Measurements from ENCODE around the gene LILRA1.
"Not testable (repeated sequence)": the region's sequence is repeated elsewhere in the genome, so short reads cannot be mapped to it uniquely, and the experiment has no call there.

LILRA1 gene

DNA sequence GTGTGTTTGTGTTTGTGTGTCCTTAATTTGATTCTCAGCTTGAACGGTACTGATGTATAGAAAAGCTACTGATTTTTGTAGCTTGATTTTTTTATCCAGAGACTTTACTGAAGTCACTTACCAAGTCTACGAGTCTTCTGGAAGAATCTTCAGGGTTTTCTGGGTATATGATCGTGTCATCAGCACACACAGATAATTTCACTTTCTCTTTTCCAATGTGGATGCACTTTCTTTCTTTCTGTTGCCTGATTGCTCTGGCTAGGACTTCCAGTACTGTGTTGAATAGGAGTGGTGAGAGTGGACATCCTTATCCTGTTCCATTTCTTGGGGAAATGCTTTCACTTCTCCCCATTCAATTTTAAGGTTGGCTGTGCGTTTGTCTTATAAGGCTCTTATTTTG lies 29.0 kb downstream of the LILRA1 start:
- Mint-ChIP-seq H3K36me3 (ENCODE audit: low read depth) (no peaks in the 10 kb centered on the region), H3K27ac (no peak overlapping the region), H3K4me3 (no peak overlapping the region), H3K9me3 (peaks cover 74% of the 10 kb centered on the region), H3K27me3 (ENCODE audit: low read depth, poor library complexity) (peaks cover 3% of the 10 kb centered on the region), H3K4me1 (no peaks in the 10 kb centered on the region)
- DNase-seq, result no peak
- TF ChIP-seq, protein P1, sequence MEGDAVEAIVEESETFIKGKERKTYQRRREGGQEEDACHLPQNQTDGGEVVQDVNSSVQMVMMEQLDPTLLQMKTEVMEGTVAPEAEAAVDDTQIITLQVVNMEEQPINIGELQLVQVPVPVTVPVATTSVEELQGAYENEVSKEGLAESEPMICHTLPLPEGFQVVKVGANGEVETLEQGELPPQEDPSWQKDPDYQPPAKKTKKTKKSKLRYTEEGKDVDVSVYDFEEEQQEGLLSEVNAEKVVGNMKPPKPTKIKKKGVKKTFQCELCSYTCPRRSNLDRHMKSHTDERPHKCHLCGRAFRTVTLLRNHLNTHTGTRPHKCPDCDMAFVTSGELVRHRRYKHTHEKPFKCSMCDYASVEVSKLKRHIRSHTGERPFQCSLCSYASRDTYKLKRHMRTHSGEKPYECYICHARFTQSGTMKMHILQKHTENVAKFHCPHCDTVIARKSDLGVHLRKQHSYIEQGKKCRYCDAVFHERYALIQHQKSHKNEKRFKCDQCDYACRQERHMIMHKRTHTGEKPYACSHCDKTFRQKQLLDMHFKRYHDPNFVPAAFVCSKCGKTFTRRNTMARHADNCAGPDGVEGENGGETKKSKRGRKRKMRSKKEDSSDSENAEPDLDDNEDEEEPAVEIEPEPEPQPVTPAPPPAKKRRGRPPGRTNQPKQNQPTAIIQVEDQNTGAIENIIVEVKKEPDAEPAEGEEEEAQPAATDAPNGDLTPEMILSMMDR (IDR thresholded peaks at IDR 0.05), result no peak

DNA sequence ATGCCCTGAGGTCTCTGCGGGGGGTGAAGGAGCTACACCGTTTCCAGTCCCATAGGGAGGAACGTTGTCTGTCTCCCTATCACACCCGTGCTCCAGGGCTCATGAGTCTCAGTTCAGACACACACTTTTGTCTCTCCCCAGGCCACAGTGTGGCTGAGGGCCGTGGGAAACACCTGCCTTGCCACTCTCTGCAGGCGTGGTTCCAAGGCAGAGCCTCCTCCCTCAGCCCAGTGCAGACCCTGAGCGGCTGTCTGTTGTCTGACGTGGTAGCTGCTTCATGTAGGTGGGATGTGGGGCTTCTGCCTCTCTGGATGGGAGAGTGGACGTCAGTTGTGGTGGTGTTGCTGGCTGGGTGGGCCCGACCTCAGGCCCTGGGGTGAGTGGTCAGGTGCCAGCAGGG lies 30.8 kb downstream of the LILRA1 start:
- not testable (repeated sequence) for H3K27ac Mint-ChIP-seq; H3K27me3 Mint-ChIP-seq (ENCODE audit: low read depth, poor library complexity); H3K4me1 Mint-ChIP-seq; H3K4me3 Mint-ChIP-seq; DNase-seq; H3K36me3 Mint-ChIP-seq (ENCODE audit: low read depth)
- H3K9me3 Mint-ChIP-seq, result peaks cover 77% of the 10 kb centered on the region

DNA sequence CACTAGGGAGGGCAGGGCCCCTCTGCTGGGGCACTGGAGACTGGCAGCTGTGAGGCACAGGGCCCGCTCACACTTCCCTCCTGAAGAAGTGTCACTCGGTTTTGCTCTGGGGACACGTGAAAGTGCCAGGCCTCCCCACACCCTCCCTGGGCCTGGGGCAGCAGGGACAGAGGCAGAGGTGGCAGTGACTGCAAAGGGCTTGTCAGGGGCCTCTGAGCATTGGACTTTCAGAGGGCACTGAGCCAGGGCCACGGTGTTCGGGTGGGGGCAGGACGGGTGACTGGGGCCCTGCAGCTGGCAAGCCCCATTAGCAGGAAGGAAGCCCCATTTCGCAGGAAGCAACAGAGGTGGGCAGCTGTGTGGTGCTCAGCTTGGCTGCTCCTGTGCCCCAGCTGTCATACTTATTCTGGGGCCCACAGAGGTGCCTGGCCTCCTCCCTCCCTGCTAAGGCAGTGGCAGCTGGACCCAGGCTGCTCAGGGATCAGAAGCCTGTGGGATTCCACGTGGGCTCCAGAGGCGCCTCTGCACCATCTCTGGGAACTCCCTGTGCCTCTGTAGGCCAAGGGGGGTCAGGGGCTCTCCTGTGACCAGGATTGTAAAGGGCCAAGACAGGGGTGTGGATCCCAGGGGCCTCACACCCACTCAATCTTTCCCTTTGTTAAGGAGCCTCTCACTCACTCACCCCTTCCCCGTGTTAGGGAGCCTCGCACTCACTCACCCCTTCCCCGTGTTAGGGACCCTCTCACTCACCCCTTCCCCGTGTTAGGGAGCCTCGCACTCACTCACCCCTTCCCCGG lies 31.7 kb downstream of the LILRA1 start:
- DNase-seq; H3K36me3 Mint-ChIP-seq (ENCODE audit: low read depth); H3K27me3 Mint-ChIP-seq (ENCODE audit: low read depth, poor library complexity); H3K4me1 Mint-ChIP-seq; H3K27ac Mint-ChIP-seq; H3K4me3 Mint-ChIP-seq: not testable (repeated sequence)
- peaks cover 77% of the 10 kb centered on the region for H3K9me3 Mint-ChIP-seq

DNA sequence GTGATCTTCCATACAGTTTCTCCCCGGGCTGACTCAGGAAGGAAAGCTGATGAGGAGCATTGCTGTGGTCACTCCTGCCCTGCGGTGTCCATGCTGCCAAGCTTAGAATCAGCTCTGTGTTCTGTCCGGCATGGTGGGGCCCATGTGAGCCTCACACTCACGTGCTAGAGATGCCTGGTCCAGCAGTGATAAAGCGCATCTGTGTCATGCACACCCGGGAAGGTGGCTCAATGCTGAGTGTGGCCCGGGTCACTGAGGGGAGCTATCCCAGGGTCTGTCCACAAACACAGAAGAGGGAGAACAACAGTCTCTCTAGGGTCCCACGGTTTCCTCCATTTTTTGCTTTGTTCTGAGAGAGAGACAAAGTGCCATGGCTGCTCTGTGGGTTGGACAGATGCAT lies 33.3 kb downstream of the LILRA1 start:
- TF ChIP-seq, protein P1 (IDR thresholded peaks at IDR 0.05), result no peak
- H3K27ac Mint-ChIP-seq, result no peak overlapping the region
- peaks cover 4% of the 10 kb centered on the region for H3K27me3 Mint-ChIP-seq (ENCODE audit: low read depth, poor library complexity)
- no peaks in the 10 kb centered on the region for H3K36me3 Mint-ChIP-seq (ENCODE audit: low read depth)
- DNase-seq, result no peak
- no peak overlapping the region for H3K4me3 Mint-ChIP-seq
- peaks cover 83% of the 10 kb centered on the region for H3K9me3 Mint-ChIP-seq
- no peaks in the 10 kb centered on the region for H3K4me1 Mint-ChIP-seq

DNA sequence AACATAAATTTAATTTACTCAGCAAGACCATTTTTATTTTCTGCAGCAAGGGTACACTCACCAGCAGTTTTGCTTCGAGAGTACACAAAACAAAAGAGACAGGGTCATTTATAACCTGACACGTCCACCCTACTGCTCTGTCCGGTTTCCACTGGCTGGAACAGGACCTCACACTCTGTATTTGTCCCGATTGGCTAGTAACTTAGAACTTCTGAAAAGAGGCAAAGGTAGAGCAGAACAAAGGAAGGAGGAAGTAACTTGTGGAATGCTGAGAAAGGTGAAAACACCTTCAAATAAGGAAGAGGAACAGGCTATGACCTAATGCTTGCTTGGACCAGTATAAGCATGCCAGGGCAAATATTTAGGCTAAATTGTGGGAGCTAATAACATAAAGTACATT lies 34.5 kb downstream of the LILRA1 start:
- H3K36me3 Mint-ChIP-seq (ENCODE audit: low read depth); H3K4me3 Mint-ChIP-seq; DNase-seq; H3K4me1 Mint-ChIP-seq; H3K27ac Mint-ChIP-seq; H3K27me3 Mint-ChIP-seq (ENCODE audit: low read depth, poor library complexity): not testable (repeated sequence)
- peaks cover 83% of the 10 kb centered on the region for H3K9me3 Mint-ChIP-seq

DNA sequence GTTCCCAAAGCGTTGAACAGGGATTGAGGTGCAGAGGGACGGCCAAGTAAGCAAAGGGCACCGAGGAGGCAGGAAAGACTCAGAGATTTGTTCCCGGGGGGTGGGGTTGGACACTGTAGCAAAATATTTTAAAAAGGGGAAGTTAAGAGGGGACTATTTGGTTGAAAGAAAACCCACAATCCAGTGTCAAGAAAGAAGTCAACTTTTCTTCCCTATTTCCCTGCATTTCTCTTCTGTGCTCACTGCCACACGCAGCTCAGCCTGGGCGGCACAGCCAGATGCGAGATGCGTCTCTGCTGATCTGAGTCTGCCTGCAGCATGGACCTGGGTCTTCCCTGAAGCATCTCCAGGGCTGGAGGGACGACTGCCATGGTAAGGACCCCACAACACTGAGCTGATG lies 36.8 kb downstream of the LILRA1 start, which contains the start of gene LILRB1:
Gene LILRB1, plus strand, starts transcription at position 223 of the 400 bp plus-strand sequence. CDS start 590 bp downstream, outside the sequence.
- not testable (repeated sequence) for H3K27me3 Mint-ChIP-seq (ENCODE audit: low read depth, poor library complexity); DNase-seq; H3K4me1 Mint-ChIP-seq; H3K36me3 Mint-ChIP-seq (ENCODE audit: low read depth); H3K27ac Mint-ChIP-seq; H3K4me3 Mint-ChIP-seq
- H3K9me3 Mint-ChIP-seq, result peaks cover 88% of the 10 kb centered on the region

DNA sequence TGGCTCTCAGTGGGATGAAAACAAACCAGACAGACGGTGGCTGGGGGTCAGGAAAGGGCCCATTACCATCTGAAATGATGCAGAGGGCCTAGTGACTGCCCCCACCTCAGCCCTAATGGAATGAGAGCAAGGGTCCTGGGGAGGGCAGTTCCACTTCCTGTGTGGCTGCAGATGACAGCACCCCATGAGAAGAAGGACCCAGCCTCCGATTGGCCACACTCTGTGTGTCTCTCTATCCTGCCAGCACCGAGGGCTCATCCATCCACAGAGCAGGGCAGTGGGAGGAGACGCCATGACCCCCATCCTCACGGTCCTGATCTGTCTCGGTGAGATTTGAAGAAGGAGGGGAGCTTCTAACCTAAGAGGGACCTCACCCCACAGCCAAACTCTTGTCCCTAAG lies 37.4 kb downstream of the LILRA1 start:
- no peaks in the 10 kb centered on the region for H3K36me3 Mint-ChIP-seq (ENCODE audit: low read depth)
- H3K27ac Mint-ChIP-seq, result no peak overlapping the region
- no peak overlapping the region for H3K4me3 Mint-ChIP-seq
- TF ChIP-seq, protein P1 (IDR thresholded peaks at IDR 0.05), result no peak
- peaks cover 87% of the 10 kb centered on the region for H3K9me3 Mint-ChIP-seq
- no peak for DNase-seq
- H3K4me1 Mint-ChIP-seq, result no peaks in the 10 kb centered on the region
- peaks cover 2% of the 10 kb centered on the region for H3K27me3 Mint-ChIP-seq (ENCODE audit: low read depth, poor library complexity)

DNA sequence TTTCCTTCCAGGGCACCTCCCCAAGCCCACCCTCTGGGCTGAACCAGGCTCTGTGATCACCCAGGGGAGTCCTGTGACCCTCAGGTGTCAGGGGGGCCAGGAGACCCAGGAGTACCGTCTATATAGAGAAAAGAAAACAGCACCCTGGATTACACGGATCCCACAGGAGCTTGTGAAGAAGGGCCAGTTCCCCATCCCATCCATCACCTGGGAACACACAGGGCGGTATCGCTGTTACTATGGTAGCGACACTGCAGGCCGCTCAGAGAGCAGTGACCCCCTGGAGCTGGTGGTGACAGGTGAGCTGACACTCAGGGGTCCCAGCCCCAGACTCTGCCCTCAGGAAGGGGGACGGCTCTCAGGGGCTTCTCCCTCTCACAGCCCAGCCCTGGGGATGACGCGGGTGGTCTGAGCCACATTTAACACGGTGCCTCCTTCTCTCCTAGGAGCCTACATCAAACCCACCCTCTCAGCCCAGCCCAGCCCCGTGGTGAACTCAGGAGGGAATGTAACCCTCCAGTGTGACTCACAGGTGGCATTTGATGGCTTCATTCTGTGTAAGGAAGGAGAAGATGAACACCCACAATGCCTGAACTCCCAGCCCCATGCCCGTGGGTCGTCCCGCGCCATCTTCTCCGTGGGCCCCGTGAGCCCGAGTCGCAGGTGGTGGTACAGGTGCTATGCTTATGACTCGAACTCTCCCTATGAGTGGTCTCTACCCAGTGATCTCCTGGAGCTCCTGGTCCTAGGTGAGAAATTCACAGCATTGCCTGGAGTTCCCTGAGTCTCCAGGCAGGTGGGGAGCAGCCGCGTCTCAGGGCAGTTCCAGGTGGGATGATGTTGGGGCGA lies 38.3 kb downstream of the LILRA1 start:
- not testable (repeated sequence) for H3K4me3 Mint-ChIP-seq; DNase-seq; H3K27ac Mint-ChIP-seq; H3K27me3 Mint-ChIP-seq (ENCODE audit: low read depth, poor library complexity); H3K36me3 Mint-ChIP-seq (ENCODE audit: low read depth); H3K4me1 Mint-ChIP-seq
- H3K9me3 Mint-ChIP-seq, result peaks cover 85% of the 10 kb centered on the region

DNA sequence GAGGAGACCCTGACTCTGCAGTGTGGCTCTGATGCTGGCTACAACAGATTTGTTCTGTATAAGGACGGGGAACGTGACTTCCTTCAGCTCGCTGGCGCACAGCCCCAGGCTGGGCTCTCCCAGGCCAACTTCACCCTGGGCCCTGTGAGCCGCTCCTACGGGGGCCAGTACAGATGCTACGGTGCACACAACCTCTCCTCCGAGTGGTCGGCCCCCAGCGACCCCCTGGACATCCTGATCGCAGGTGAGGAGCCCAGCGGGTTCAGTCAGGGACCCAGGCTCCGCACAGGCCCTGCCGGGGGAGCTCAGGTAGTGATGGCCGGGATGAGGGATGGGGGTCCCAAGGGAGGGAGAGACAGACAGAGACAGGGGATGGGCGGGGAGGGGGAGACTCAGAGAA lies 39.1 kb downstream of the LILRA1 start:
- peaks cover 83% of the 10 kb centered on the region for H3K9me3 Mint-ChIP-seq
- H3K36me3 Mint-ChIP-seq (ENCODE audit: low read depth); H3K27ac Mint-ChIP-seq; H3K4me1 Mint-ChIP-seq; H3K27me3 Mint-ChIP-seq (ENCODE audit: low read depth, poor library complexity); DNase-seq; H3K4me3 Mint-ChIP-seq: not testable (repeated sequence)

Data from nephron progenitor cell (in vitro differentiated cells).